ENCODE results near the gene CYRIA.

GRCh38 chr2:16654833-16655444 is 10.7 kb downstream of the CYRIA start:
- TF ChIP-seq, protein P1, sequence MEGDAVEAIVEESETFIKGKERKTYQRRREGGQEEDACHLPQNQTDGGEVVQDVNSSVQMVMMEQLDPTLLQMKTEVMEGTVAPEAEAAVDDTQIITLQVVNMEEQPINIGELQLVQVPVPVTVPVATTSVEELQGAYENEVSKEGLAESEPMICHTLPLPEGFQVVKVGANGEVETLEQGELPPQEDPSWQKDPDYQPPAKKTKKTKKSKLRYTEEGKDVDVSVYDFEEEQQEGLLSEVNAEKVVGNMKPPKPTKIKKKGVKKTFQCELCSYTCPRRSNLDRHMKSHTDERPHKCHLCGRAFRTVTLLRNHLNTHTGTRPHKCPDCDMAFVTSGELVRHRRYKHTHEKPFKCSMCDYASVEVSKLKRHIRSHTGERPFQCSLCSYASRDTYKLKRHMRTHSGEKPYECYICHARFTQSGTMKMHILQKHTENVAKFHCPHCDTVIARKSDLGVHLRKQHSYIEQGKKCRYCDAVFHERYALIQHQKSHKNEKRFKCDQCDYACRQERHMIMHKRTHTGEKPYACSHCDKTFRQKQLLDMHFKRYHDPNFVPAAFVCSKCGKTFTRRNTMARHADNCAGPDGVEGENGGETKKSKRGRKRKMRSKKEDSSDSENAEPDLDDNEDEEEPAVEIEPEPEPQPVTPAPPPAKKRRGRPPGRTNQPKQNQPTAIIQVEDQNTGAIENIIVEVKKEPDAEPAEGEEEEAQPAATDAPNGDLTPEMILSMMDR (conservative IDR thresholded peaks at IDR 0.05): no peak
- no peak for TF ChIP-seq ZFX (IDR thresholded peaks at IDR 0.05)

All from C4-2B (cell line).